ENCODE data around the gene ZNF232. TPM values are rescaled to one million over a fixed set of nuclear protein-coding genes. Genes with fewer than 3 reads are reported as not detected.
"Not testable (repeated sequence)": the region's sequence is repeated elsewhere in the genome, so short reads cannot be mapped to it uniquely, and the experiment has no call there.

Gene ZNF232
- total and polyA plus RNA-seq, 4 donors: 5.9 to 7.8 (median 6.6) TPM

DNA sequence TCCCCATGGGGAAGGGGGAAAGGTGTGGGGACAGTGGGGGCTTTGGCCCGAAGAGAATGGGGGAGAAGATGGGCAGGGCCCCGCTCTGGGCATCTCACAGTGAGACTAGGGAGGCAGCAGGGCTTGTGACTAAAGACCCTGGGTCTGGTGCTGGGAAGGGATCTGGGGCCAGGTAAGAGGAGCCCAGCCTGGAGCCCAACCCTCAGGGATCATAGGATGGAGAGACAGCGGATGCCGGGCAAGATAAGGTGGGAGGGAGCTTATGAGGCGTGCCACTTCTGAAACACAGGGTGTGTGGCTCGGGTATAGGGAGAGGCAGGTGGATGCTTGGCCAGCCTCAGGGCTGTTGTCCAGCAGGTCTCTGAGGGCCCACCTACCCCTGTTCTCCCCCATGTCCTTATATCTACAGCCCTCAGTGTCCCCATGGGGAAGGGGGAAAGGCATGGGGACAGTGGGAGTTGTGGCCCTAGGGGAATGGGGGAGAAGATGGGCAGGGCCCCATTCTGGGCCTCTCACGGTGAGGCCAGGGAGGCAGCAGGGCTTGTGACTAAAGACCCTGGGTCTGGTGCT, 19.6 kb upstream of the ZNF232 start:
- Histone ChIP-seq H3K4me3 (ENCODE audit: low read length in 2 of 2) (no peak overlapping the region), H3K36me3 (ENCODE audit: control insufficient read depth in 1 of 2, insufficient read depth in 2 of 2, low read length in 1 of 2) (no peaks in the 10 kb centered on the region), H3K27me3 (ENCODE audit: control insufficient read depth in 1 of 2, insufficient read depth in 2 of 2, low read length in 1 of 2) (no peaks in the 10 kb centered on the region), H3K9me3 (ENCODE audit: control insufficient read depth, low read length) (no peaks in the 10 kb centered on the region), H3K27ac (ENCODE audit: low read depth in 1 of 2, low read length in 2 of 2) (no peak overlapping the region), H3K4me1 (ENCODE audit: control insufficient read depth in 1 of 2, insufficient read depth in 2 of 2, low read length in 2 of 2) (no peaks in the 10 kb centered on the region)
- WGBS, 2 donors: 91 to 93% methylated on average over 7 of the region's 7 CpGs
- no peak for ATAC-seq (ENCODE audit: low FRiP score)
- DNase-seq: no peak
- intact Hi-C loops (cut with DNase I): no loop called here

DNA sequence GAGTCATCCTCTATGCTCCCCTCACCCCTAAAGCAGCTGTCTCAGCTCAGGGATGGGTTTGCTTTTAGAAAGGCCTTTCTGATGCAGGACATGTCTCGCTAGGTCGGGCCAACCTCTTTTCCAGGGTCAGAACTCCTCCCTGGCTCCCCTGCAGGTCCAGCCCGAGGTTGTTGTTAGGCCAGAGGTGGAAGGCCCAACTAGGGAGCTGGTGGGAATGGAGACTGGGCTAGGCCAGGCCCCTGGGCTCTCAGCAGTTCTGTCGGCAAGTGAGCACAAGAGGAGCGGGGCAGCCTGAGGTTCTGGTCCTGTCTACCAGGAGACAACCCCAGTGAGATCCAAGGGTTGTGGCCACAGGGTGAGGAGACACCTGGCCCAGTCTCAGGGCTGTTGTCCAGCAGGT, 19.0 kb upstream of the ZNF232 start:
- H3K4me3 ChIP-seq (ENCODE audit: low read length in 2 of 2); H3K27me3 ChIP-seq (ENCODE audit: control insufficient read depth in 1 of 2, insufficient read depth in 2 of 2, low read length in 1 of 2); ATAC-seq (ENCODE audit: low FRiP score); H3K4me1 ChIP-seq (ENCODE audit: control insufficient read depth in 1 of 2, insufficient read depth in 2 of 2, low read length in 2 of 2); H3K9me3 ChIP-seq (ENCODE audit: control insufficient read depth, low read length); intact Hi-C loops (cut with DNase I); H3K36me3 ChIP-seq (ENCODE audit: control insufficient read depth in 1 of 2, insufficient read depth in 2 of 2, low read length in 1 of 2); H3K27ac ChIP-seq (ENCODE audit: low read depth in 1 of 2, low read length in 2 of 2): not testable (repeated sequence)
- DNase-seq: peak in 1 of 2 donors; percentile 50
- whole genome bisulfite sequencing, 2 donors: 85 to 93% methylated on average over 5 of the region's 5 CpGs

DNA sequence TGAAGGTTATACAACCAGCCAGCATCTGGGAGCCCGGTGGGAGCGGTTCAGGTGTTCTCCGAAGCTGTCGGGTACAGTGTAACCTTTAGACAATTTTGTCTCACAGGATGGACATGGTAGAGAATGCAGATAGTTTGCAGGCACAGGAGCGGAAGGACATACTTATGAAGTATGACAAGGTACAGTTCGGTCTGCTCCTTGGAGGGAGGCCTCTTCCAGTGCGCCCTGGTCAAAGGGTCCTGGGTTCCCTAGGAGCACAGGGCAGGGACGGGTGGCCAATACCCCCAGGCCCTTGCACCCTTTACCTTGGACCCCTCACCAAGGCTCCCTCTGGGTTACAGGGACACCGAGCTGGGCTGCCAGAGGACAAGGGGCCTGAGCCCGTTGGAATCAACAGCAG, 18.6 kb upstream of the ZNF232 start:
- H3K27ac ChIP-seq (ENCODE audit: low read depth in 1 of 2, low read length in 2 of 2); H3K36me3 ChIP-seq (ENCODE audit: control insufficient read depth in 1 of 2, insufficient read depth in 2 of 2, low read length in 1 of 2); H3K27me3 ChIP-seq (ENCODE audit: control insufficient read depth in 1 of 2, insufficient read depth in 2 of 2, low read length in 1 of 2); H3K4me3 ChIP-seq (ENCODE audit: low read length in 2 of 2); H3K9me3 ChIP-seq (ENCODE audit: control insufficient read depth, low read length); DNase-seq; intact Hi-C loops (cut with DNase I); H3K4me1 ChIP-seq (ENCODE audit: control insufficient read depth in 1 of 2, insufficient read depth in 2 of 2, low read length in 2 of 2); ATAC-seq (ENCODE audit: low FRiP score): not testable (repeated sequence)
- 92 to 94% methylated on average over 10 of the region's 10 CpGs for WGBS, 2 donors

GRCh38 chr17:5129770-5130169, 18.1 kb upstream of the ZNF232 start:
- H3K27ac ChIP-seq (ENCODE audit: low read depth in 1 of 2, low read length in 2 of 2); H3K36me3 ChIP-seq (ENCODE audit: control insufficient read depth in 1 of 2, insufficient read depth in 2 of 2, low read length in 1 of 2); H3K4me3 ChIP-seq (ENCODE audit: low read length in 2 of 2); H3K9me3 ChIP-seq (ENCODE audit: control insufficient read depth, low read length); H3K4me1 ChIP-seq (ENCODE audit: control insufficient read depth in 1 of 2, insufficient read depth in 2 of 2, low read length in 2 of 2); ATAC-seq (ENCODE audit: low FRiP score); H3K27me3 ChIP-seq (ENCODE audit: control insufficient read depth in 1 of 2, insufficient read depth in 2 of 2, low read length in 1 of 2); DNase-seq; intact Hi-C loops (cut with DNase I): not testable (repeated sequence)
- WGBS, 2 donors: 86 to 90% methylated on average over 8 of the region's 8 CpGs

DNA sequence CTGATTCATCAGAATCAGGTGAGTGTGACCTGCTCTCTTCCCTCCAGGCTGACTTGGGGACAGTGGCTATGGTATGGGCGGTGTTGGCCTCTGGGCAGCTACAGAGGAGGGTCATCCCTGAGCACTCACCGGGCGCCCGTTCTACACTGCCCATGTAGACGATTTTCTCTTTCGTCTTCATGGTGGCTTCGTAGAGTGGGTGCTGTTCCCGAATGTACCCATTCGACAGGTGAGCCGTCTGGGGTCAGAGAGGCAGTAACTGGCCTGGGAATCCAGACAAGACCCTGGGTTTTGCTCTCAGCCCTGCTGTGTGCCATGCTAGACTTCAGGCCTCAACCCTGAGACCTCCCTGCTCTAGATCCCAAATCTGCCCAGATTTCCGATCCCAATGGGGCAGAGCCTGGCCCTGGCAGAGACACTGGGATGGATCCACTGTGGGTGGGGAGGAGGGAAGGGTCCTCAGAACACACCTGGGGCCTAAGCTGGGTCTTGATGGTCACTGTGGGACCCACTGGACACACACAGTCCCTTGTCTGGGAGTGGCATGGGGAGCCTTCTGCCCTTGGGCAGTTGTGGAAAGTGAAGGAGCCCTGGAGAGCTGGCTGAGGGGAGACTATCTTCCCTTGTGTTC, 17.3 kb upstream of the ZNF232 start:
- Histone ChIP-seq H3K27ac (ENCODE audit: low read depth in 1 of 2, low read length in 2 of 2) (no peak overlapping the region), H3K4me3 (ENCODE audit: low read length in 2 of 2) (no peak overlapping the region), H3K36me3 (ENCODE audit: control insufficient read depth in 1 of 2, insufficient read depth in 2 of 2, low read length in 1 of 2) (no peaks in the 10 kb centered on the region), H3K9me3 (ENCODE audit: control insufficient read depth, low read length) (no peaks in the 10 kb centered on the region), H3K27me3 (ENCODE audit: control insufficient read depth in 1 of 2, insufficient read depth in 2 of 2, low read length in 1 of 2) (no peaks in the 10 kb centered on the region), H3K4me1 (ENCODE audit: control insufficient read depth in 1 of 2, insufficient read depth in 2 of 2, low read length in 2 of 2) (no peaks in the 10 kb centered on the region)
- intact Hi-C loops (cut with DNase I): no loop called here
- WGBS, 2 donors: 90% methylated on average over 11 of the region's 11 CpGs
- ATAC-seq (ENCODE audit: low FRiP score): no peak
- peak in 1 of 2 donors; percentile 51 for DNase-seq

GRCh38 chr17:5128387-5128786, 16.7 kb upstream of the ZNF232 start:
- H3K4me3 ChIP-seq (ENCODE audit: low read length in 2 of 2); intact Hi-C loops (cut with DNase I); H3K27ac ChIP-seq (ENCODE audit: low read depth in 1 of 2, low read length in 2 of 2); H3K27me3 ChIP-seq (ENCODE audit: control insufficient read depth in 1 of 2, insufficient read depth in 2 of 2, low read length in 1 of 2); H3K9me3 ChIP-seq (ENCODE audit: control insufficient read depth, low read length); DNase-seq; H3K36me3 ChIP-seq (ENCODE audit: control insufficient read depth in 1 of 2, insufficient read depth in 2 of 2, low read length in 1 of 2); ATAC-seq (ENCODE audit: low FRiP score); H3K4me1 ChIP-seq (ENCODE audit: control insufficient read depth in 1 of 2, insufficient read depth in 2 of 2, low read length in 2 of 2): not testable (repeated sequence)
- WGBS, 2 donors: 77 to 87% methylated on average over 8 of the region's 8 CpGs

GRCh38 chr17:5127910-5128309, 16.2 kb upstream of the ZNF232 start:
- 72 to 79% methylated on average over 4 of the region's 4 CpGs for WGBS, 2 donors
- Histone ChIP-seq H3K27me3 (ENCODE audit: control insufficient read depth in 1 of 2, insufficient read depth in 2 of 2, low read length in 1 of 2) (no peaks in the 10 kb centered on the region), H3K4me1 (ENCODE audit: control insufficient read depth in 1 of 2, insufficient read depth in 2 of 2, low read length in 2 of 2) (no peaks in the 10 kb centered on the region), H3K9me3 (ENCODE audit: control insufficient read depth, low read length) (no peaks in the 10 kb centered on the region), H3K4me3 (ENCODE audit: low read length in 2 of 2) (no peak overlapping the region), H3K27ac (ENCODE audit: low read depth in 1 of 2, low read length in 2 of 2) (no peak overlapping the region), H3K36me3 (ENCODE audit: control insufficient read depth in 1 of 2, insufficient read depth in 2 of 2, low read length in 1 of 2) (no peaks in the 10 kb centered on the region)
- intact Hi-C loops (cut with DNase I): no loop called here
- DNase-seq (no peak), ATAC-seq (ENCODE audit: low FRiP score) (no peak)

GRCh38 chr17:5126719-5127488, 15.2 kb upstream of the ZNF232 start:
- Histone ChIP-seq H3K36me3 (ENCODE audit: control insufficient read depth in 1 of 2, insufficient read depth in 2 of 2, low read length in 1 of 2) (no peaks in the 10 kb centered on the region), H3K4me3 (ENCODE audit: low read length in 2 of 2) (no peak overlapping the region), H3K27ac (ENCODE audit: low read depth in 1 of 2, low read length in 2 of 2) (no peak overlapping the region), H3K9me3 (ENCODE audit: control insufficient read depth, low read length) (no peaks in the 10 kb centered on the region), H3K27me3 (ENCODE audit: control insufficient read depth in 1 of 2, insufficient read depth in 2 of 2, low read length in 1 of 2) (no peaks in the 10 kb centered on the region), H3K4me1 (ENCODE audit: control insufficient read depth in 1 of 2, insufficient read depth in 2 of 2, low read length in 2 of 2) (no peaks in the 10 kb centered on the region)
- ATAC-seq (ENCODE audit: low FRiP score): no peak
- intact Hi-C loops (cut with DNase I): no loop called here
- 79 to 81% methylated on average over 13 to 17 of the region's 17 CpGs for WGBS, 2 donors
- DNase-seq: peak in 1 of 2 donors; percentile 73

DNA sequence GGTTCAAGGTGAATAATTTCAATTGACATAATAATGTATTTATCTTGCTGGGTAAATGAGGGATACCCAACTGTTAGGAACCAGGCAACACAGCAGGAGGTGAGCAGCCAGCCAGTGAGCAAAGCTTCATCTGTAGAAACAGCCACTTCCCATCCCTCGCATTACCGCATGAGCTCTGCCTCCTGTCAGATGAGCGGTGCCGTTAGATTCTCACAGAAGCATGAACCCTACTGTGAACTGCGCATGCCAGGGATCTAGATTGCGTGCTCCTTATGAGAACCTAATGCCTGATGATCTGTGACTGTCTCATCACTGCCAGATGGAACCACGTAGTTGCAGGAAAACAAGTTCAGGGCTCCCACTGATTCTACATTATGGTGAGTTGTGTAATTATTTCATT, 13.2 kb upstream of the ZNF232 start:
- H3K27ac ChIP-seq (ENCODE audit: low read depth in 1 of 2, low read length in 2 of 2); H3K4me1 ChIP-seq (ENCODE audit: control insufficient read depth in 1 of 2, insufficient read depth in 2 of 2, low read length in 2 of 2); H3K9me3 ChIP-seq (ENCODE audit: control insufficient read depth, low read length); H3K4me3 ChIP-seq (ENCODE audit: low read length in 2 of 2); DNase-seq; H3K36me3 ChIP-seq (ENCODE audit: control insufficient read depth in 1 of 2, insufficient read depth in 2 of 2, low read length in 1 of 2); intact Hi-C loops (cut with DNase I); H3K27me3 ChIP-seq (ENCODE audit: control insufficient read depth in 1 of 2, insufficient read depth in 2 of 2, low read length in 1 of 2); ATAC-seq (ENCODE audit: low FRiP score): not testable (repeated sequence)
- 84 to 86% methylated on average over 7 of the region's 7 CpGs for WGBS, 2 donors
